HL-60 (cell line): ENCODE measurements around the gene TUBE1.

Experiments
- DNase-seq, 2 experiments: peaks; one replicate each; pipeline ENCODE4 v3.0.0-alpha.2; 2010 to 2020; ENCODE audit warnings: low read depth in 1 of 2, low spot score in 1 of 2
- H3K27ac ChIP-seq: fragments of 250-450 bp; sonication (Bioruptor Pico); replicated peaks from 2 replicates; pipeline ENCODE4 v1.5.1; 2020; ENCODE audit warnings: mild to moderate bottlenecking, moderate library complexity
- H3K27me3 ChIP-seq: fragments of 250-450 bp; sonication (Bioruptor Pico); 2 replicates; pipeline ENCODE4 v1.5.1; 2021; ENCODE audit warnings: mild to moderate bottlenecking, moderate library complexity; ENCODE audit not compliant: insufficient read depth, poor library complexity, severe bottlenecking
- H3K4me3 ChIP-seq: replicated peaks from 2 replicates; pipeline ENCODE4 v1.5.1; 2011; ENCODE audit warnings: mild to moderate bottlenecking, control low read depth, low read length; ENCODE audit not compliant: insufficient read depth
- GABPA ChIP-seq: IDR thresholded peaks from 2 replicates; pipeline ENCODE4 v1.6.1; 2012; ENCODE audit warnings: low read depth
- POLR2AphosphoS5 ChIP-seq: IDR thresholded peaks from 2 replicates; pipeline ENCODE4 v1.6.1; 2012; ENCODE audit warnings: low read depth
- SPI1 ChIP-seq: IDR thresholded peaks from 2 replicates; pipeline ENCODE4 v1.6.1; 2012; ENCODE audit warnings: low read depth, mild to moderate bottlenecking, borderline replicate concordance
- TF ChIP-seq, protein P1 (sequence below): IDR thresholded peaks from one replicate; pipeline ENCODE4 v1.5.1; 2011; ENCODE audit warnings: low read length, control low read depth, inconsistent platforms; ENCODE audit not compliant: insufficient read depth
- TF ChIP-seq, protein P2 (sequence below): IDR thresholded peaks from 2 replicates; pipeline ENCODE4 v1.6.1; 2012; ENCODE audit warnings: low read depth; ENCODE audit not compliant: insufficient replicate concordance

TUBE1 gene

DNA sequence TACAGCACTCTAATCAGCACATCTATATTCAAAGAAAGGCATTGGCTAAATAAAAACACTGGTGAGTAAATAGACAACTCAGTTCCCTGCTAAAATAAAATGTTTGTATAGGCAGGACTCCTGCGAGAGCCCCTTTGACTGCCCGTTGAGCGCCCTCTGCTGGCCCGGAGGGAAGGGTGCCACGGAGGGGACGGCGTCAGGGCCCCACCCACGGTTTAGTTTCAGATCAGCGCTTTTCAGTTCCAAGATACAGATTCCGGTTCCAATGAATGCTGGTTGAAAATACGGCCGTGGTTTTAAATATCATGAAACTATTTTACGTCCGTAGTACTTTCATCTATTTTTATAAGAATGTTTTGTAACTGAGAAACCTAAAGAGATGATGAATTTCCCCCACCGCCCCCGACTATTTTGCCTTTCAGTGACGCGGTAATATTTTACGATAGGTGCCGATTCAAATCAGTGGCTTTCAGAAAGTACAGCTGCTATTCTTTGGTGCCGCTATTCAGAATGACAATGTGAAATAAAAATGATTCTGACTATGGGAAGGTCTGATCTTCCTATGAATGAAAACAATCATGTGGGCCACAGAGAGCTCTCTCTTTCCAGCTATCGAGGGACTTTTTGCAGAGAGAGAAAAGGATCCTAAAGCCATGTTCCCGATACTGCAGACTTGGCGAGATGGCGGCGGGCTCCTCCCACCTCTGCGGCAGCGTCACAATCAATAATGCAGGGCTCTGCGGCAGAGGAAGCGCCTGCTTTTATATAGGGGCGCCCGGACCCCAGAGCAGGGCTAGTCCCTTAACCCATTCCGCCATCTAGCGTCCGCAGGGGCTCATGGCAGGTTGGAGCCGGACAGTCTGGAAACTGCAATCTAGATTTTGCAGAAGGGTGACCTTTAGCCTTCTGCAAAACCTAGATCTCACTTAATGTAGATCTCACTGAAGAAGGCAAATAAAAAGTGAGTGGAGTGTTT, 44.0 kb downstream of the TUBE1 start:
- TF ChIP-seq POLR2AphosphoS5 = no peak
- TF ChIP-seq, protein P1, sequence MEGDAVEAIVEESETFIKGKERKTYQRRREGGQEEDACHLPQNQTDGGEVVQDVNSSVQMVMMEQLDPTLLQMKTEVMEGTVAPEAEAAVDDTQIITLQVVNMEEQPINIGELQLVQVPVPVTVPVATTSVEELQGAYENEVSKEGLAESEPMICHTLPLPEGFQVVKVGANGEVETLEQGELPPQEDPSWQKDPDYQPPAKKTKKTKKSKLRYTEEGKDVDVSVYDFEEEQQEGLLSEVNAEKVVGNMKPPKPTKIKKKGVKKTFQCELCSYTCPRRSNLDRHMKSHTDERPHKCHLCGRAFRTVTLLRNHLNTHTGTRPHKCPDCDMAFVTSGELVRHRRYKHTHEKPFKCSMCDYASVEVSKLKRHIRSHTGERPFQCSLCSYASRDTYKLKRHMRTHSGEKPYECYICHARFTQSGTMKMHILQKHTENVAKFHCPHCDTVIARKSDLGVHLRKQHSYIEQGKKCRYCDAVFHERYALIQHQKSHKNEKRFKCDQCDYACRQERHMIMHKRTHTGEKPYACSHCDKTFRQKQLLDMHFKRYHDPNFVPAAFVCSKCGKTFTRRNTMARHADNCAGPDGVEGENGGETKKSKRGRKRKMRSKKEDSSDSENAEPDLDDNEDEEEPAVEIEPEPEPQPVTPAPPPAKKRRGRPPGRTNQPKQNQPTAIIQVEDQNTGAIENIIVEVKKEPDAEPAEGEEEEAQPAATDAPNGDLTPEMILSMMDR = peak; percentile 87
- Histone ChIP-seq H3K4me3 (peak overlapping the region; percentile 68), H3K27me3 (no peaks in the 10 kb centered on the region), H3K27ac (peak overlapping the region; percentile 33; the same call in 1 of the 2 replicates)
- DNase-seq = peak; percentile 71 to 84

DNA sequence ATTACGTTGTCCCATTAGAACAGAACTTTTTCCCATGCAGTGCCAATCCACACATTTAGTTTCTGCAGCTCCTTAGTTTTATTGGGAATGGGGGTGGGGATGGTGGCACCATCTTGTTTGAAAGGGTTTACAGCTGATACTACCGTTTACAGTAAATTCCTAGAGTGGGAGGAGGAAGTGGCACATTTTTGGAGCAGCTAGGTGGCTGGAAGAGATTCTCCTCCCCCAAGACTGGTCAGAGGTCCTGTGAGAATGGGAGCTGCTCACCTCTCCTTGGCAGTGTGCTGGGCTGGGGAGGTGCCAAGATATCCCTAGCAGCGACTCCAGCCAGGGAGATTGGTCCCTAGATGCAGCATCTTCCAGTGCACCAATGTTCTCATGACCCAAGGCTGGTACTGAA, 45.7 kb downstream of the TUBE1 start:
- no peak for DNase-seq
- Histone ChIP-seq H3K4me3 (no peak overlapping the region), H3K27me3 (no peaks in the 10 kb centered on the region), H3K27ac (no peak overlapping the region)
- TF ChIP-seq GABPA (no peak), POLR2AphosphoS5 (no peak), SPI1 (no peak)
- TF ChIP-seq, protein P2, sequence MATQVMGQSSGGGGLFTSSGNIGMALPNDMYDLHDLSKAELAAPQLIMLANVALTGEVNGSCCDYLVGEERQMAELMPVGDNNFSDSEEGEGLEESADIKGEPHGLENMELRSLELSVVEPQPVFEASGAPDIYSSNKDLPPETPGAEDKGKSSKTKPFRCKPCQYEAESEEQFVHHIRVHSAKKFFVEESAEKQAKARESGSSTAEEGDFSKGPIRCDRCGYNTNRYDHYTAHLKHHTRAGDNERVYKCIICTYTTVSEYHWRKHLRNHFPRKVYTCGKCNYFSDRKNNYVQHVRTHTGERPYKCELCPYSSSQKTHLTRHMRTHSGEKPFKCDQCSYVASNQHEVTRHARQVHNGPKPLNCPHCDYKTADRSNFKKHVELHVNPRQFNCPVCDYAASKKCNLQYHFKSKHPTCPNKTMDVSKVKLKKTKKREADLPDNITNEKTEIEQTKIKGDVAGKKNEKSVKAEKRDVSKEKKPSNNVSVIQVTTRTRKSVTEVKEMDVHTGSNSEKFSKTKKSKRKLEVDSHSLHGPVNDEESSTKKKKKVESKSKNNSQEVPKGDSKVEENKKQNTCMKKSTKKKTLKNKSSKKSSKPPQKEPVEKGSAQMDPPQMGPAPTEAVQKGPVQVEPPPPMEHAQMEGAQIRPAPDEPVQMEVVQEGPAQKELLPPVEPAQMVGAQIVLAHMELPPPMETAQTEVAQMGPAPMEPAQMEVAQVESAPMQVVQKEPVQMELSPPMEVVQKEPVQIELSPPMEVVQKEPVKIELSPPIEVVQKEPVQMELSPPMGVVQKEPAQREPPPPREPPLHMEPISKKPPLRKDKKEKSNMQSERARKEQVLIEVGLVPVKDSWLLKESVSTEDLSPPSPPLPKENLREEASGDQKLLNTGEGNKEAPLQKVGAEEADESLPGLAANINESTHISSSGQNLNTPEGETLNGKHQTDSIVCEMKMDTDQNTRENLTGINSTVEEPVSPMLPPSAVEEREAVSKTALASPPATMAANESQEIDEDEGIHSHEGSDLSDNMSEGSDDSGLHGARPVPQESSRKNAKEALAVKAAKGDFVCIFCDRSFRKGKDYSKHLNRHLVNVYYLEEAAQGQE = no peak
- TF ChIP-seq, protein P1 = no peak

DNA sequence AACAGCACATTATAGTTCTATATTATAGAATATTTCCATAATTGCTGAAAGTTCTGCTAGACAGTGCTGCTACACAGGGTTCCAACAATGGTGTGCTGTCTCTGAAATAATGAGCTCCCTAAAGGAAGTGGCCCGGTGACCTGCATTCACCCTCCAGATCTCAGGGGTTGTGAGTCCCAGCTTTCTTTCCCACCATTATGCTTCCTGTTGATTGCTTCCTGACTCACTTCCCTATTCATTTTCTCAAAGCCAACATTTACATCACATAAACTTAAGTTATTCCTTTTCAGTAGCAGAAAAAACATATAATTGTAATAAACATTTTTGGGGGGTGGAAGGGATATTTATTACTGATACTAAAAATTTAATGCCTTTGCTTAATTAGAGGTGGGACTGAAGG, 46.3 kb downstream of the TUBE1 start:
- Histone ChIP-seq H3K27me3 (no peaks in the 10 kb centered on the region), H3K27ac (no peak overlapping the region), H3K4me3 (no peak overlapping the region)
- DNase-seq = peak in 1 of 2 experiments; percentile 31
- TF ChIP-seq, protein P1 = no peak
- TF ChIP-seq, protein P2 = no peak
- TF ChIP-seq POLR2AphosphoS5 (no peak), GABPA (no peak)

DNA sequence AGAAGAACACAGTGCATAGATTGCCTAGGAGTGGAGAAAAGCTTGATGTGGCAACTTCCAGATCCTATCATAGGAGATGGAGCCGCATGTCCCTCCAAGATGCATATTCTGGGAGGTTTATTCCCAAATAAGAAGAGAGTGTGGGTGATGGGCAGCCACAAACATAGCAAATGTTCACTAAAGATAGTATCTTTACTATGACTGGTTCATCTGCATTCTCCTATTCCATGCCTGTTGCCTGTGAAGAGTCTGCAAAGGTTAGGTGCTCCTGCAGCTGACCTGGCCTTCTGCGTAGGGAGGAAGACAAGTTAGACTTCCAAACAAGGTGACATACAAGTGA, 47.9 kb downstream of the TUBE1 start:
- Histone ChIP-seq H3K4me3 (no peak overlapping the region), H3K27me3 (no peaks in the 10 kb centered on the region), H3K27ac (no peak overlapping the region)
- DNase-seq = no peak
- no peak for TF ChIP-seq GABPA
- no peak for TF ChIP-seq SPI1
- TF ChIP-seq, protein P1 = no peak
- TF ChIP-seq POLR2AphosphoS5 = no peak
- TF ChIP-seq, protein P2 = no peak
